Activated B cell treated with CpG ODN at 0.5 μM for 24 hours (primary cell): Measurements from ENCODE around the gene STRIP2. TPM values are rescaled to one million over a fixed set of nuclear protein-coding genes. Genes with fewer than 3 reads are reported as not detected.

Experiments used
- ATAC-seq: fragments of 200-7000 bp; cut with Tn5 transposase; one replicate; pipeline ENCODE4 v1.10.0; 2021; ENCODE audit warnings: low read depth, mild to moderate bottlenecking, moderate library complexity
- CTCF ChIA-PET: fragments of 350-600 bp; sonication (Branson Sonifier 250); formaldehyde crosslinking; loops from one replicate; lab custom pipeline; 2021; ENCODE audit warnings: antibody characterized with exemption; lab: Charles Lee
- POLR2A ChIA-PET: fragments of 350-600 bp; sonication (Branson Sonifier 250); formaldehyde crosslinking; loops from one replicate; lab custom pipeline; 2021; ENCODE audit warnings: antibody characterized with exemption; lab: Charles Lee
- DNase-seq: peaks from one replicate; pipeline ENCODE4 v3.0.0; 2022
- H3K27ac Mint-ChIP-seq: one replicate; pipeline ENCODE4 v1.8.0; 2020; ENCODE audit warnings: mixed read lengths
- H3K27me3 Mint-ChIP-seq: one replicate; pipeline ENCODE4 v1.8.0; 2021; ENCODE audit warnings: mixed read lengths
- H3K36me3 Mint-ChIP-seq: one replicate; pipeline ENCODE4 v1.8.0; 2021; ENCODE audit warnings: low read depth, mixed read lengths
- H3K4me1 Mint-ChIP-seq: one replicate; pipeline ENCODE4 v1.8.0; 2021; ENCODE audit warnings: mixed read lengths
- H3K4me3 Mint-ChIP-seq: one replicate; pipeline ENCODE4 v1.8.0; 2020; ENCODE audit warnings: mild to moderate bottlenecking, mixed read lengths
- H3K9me3 Mint-ChIP-seq: one replicate; pipeline ENCODE4 v1.8.0; 2020; ENCODE audit warnings: mixed read lengths
- intact Hi-C: fragments of 100-400 bp; cut with micrococcal nuclease; formaldehyde crosslinking; loops from one replicate; pipeline ENCODE4 v1.15.1; 2024
- total RNA-seq: library from RNA; stranded (reverse); gene quantifications from 2 replicates; pipeline ENCODE4 v1.2.3, GENCODE V29; 2022
- TF ChIP-seq, protein P1 (sequence below): fragments of 200-600 bp; IDR thresholded peaks from one replicate; pipeline ENCODE4 v1.8.0; 2022; ENCODE audit warnings: antibody characterized with exemption, mild to moderate bottlenecking

The STRIP2 gene
- total RNA-seq, 1 donor from 2014 or later: 0.35 TPM

DNA sequence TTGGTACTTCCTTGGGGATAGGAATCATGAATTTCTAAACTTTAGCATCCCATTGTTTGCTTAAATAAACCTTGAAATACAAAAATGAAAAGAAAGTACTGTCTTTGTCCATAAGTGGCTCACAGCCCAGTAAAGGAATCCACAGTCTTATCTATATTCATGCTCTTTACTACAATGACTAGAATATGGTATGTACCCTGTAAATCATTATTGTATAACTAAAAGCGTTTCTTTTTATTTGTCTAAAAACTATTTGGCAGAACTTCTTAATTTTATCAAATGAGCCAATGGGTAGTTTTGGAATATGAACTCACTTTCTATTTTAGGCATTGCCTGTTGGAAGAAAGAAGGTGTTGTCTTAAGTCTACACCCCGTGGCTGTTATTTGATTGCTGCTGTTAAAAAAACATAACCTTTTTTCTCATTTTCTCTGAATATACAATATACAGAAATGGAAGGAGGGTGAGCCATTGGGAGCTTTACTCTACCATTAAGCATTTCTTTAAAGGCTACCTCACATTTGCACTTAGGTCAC is 12.4 kb upstream of the STRIP2 start:
- H3K4me1 Mint-ChIP-seq: no peaks in the 10 kb centered on the region
- DNase-seq (no peak), ATAC-seq (no peak)
- TF ChIP-seq, protein P1, sequence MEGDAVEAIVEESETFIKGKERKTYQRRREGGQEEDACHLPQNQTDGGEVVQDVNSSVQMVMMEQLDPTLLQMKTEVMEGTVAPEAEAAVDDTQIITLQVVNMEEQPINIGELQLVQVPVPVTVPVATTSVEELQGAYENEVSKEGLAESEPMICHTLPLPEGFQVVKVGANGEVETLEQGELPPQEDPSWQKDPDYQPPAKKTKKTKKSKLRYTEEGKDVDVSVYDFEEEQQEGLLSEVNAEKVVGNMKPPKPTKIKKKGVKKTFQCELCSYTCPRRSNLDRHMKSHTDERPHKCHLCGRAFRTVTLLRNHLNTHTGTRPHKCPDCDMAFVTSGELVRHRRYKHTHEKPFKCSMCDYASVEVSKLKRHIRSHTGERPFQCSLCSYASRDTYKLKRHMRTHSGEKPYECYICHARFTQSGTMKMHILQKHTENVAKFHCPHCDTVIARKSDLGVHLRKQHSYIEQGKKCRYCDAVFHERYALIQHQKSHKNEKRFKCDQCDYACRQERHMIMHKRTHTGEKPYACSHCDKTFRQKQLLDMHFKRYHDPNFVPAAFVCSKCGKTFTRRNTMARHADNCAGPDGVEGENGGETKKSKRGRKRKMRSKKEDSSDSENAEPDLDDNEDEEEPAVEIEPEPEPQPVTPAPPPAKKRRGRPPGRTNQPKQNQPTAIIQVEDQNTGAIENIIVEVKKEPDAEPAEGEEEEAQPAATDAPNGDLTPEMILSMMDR: no peak
- no peaks in the 10 kb centered on the region for H3K27me3 Mint-ChIP-seq
- H3K9me3 Mint-ChIP-seq: no peaks in the 10 kb centered on the region
- H3K36me3 Mint-ChIP-seq: peaks cover 28% of the 10 kb centered on the region
- intact Hi-C loops: no loop called here
- ChIA-PET CTCF (no interaction called here), POLR2A (no interaction called here)
- H3K4me3 Mint-ChIP-seq: no peak overlapping the region
- H3K27ac Mint-ChIP-seq: no peak overlapping the region

DNA sequence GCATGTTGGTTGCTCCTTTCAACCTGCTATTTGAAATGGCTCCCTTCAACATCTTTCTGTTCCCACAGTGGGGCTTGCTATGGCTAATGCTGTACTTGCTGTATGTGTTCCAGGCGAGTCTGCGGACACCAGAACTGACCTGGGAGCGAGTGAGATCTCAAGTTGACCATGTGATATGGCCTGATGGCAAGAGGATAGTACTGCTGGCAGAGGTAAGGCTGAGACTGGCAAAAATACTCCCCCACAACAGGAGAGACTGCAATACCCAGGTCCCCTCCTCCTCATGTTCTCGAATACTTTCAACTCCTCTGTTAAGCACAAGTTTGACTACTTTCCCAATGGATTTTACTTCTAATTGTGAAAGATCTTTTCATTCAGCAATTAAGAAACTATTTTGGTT is 11.5 kb upstream of the STRIP2 start:
- POLR2A ChIA-PET: no interaction called here
- no peak for ATAC-seq
- Mint-ChIP-seq H3K36me3 (peaks cover 34% of the 10 kb centered on the region), H3K4me1 (no peaks in the 10 kb centered on the region), H3K4me3 (no peak overlapping the region), H3K27ac (no peak overlapping the region), H3K9me3 (no peaks in the 10 kb centered on the region), H3K27me3 (no peaks in the 10 kb centered on the region)
- TF ChIP-seq, protein P1: no peak
- DNase-seq: no peak
- CTCF ChIA-PET: no interaction called here
- intact Hi-C loops: no loop called here

DNA sequence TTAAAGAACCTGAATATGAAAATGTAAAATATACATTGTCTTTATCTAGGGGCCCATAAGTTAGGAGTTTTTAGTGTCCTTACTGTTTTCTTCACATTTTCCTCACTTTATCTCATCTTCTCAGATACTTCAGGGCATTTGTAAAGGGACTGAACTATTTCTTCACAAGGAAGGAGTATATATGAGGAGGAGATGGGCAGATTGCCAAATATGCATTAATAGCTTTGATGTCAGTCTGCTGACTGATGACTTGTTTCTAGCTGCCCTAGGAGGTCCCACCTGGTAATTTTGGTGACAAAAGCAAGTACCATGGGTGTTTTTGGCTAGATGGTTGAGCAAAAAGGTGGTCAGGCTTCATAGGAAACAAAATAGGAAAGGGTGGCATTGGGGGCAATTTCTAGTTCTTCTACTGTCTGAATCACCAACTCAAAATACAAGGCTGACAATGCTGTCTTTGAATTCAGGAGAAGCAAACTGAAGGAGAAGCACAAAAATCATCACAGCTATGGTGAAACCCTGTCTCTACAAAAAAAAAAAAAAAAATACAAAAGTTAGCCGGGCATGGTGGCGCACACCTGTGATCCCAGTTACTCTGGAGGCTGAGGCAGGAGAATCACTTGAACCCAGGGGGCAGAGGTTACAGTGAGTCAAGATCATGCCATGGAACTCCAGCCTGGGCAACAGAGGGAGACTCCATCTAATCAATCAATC is 10.4 kb upstream of the STRIP2 start:
- TF ChIP-seq, protein P1: no peak
- intact Hi-C loops: no loop called here
- CTCF ChIA-PET: no interaction called here

DNA sequence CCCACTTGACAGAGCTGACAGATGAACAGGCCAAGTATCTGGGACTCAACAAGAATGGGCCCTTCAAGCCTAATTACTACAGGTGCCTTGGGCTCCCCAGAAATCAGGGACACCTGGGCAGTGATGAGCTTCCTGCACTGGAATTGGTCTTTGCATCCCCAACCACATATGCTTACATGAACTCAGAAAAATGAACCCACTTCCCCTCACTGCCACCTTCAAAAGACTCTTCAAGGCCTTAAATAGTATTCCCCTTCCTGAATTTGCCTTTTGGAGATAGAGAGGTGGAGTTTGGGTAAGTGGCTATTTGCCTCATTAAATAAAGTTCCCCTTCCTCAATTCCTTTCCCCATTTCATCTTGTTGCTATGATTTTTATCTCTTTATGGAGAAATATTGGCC is 7.8 kb upstream of the STRIP2 start:
- POLR2A ChIA-PET: interaction anchor here (0.6 kb wide), 1 partner anchor 11 kb away, joined by 4 read pairs; no protein-coding TSS in a partner anchor
- no peaks in the 10 kb centered on the region for H3K9me3 Mint-ChIP-seq
- no peaks in the 10 kb centered on the region for H3K27me3 Mint-ChIP-seq
- H3K4me3 Mint-ChIP-seq: no peak overlapping the region
- peaks cover 33% of the 10 kb centered on the region for H3K36me3 Mint-ChIP-seq
- intact Hi-C loops: no loop called here
- TF ChIP-seq, protein P1: no peak
- DNase-seq (no peak), ATAC-seq (no peak)
- H3K4me1 Mint-ChIP-seq: no peaks in the 10 kb centered on the region
- H3K27ac Mint-ChIP-seq: no peak overlapping the region
- CTCF ChIA-PET: no interaction called here

More for the DNA sequence above, 10.4 kb upstream of the STRIP2 start:
- H3K36me3 Mint-ChIP-seq: peaks cover 34% of the 10 kb centered on the region
- no peak overlapping the region for H3K4me3 Mint-ChIP-seq
- no peak overlapping the region for H3K27ac Mint-ChIP-seq
- no peaks in the 10 kb centered on the region for H3K4me1 Mint-ChIP-seq
- POLR2A ChIA-PET: no interaction called here
- no peaks in the 10 kb centered on the region for H3K9me3 Mint-ChIP-seq
- DNase-seq (no peak), ATAC-seq (no peak)
- no peaks in the 10 kb centered on the region for H3K27me3 Mint-ChIP-seq

DNA sequence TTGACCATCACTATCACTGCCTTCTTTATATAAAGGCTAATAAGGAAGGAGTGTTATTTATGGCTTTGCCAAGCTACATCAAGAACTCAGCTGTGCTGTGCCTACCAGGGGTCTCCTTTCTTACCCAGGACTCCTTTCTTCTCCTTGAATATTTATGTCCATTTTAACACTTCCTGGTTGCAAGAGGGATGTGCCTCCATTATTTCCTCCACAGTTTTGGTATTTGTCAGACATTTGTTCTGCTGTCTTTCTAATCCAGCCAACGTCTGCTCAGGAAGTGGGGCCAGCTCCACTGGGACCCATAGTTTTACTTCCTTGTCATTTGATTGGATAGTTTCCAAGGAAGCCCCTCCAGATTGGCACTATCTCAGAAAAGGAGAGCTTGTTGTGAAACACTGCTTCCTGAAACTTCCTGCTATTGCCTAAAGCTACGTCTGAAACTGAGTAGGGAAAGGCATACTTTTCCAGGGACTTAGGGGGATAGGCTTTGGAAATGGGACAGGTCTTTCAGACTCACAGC is 6.6 kb upstream of the STRIP2 start:
- Mint-ChIP-seq H3K4me3 (no peak overlapping the region), H3K4me1 (no peaks in the 10 kb centered on the region), H3K27me3 (peaks cover under 1% of the 10 kb centered on the region), H3K36me3 (peaks cover 32% of the 10 kb centered on the region), H3K27ac (no peak overlapping the region), H3K9me3 (no peaks in the 10 kb centered on the region)
- no peak for DNase-seq
- TF ChIP-seq, protein P1: no peak
- intact Hi-C loops: no loop called here
- no peak for ATAC-seq
- CTCF ChIA-PET: no interaction called here
- POLR2A ChIA-PET: no interaction called here
